Spleen (tissue), 11 donors: Measurements from ENCODE around the gene TRPM2. TPM values are rescaled to one million over a fixed set of nuclear protein-coding genes. Genes with fewer than 3 reads are reported as not detected.

Experiments used
- DNase-seq: peaks from one replicate; pipeline ENCODE4 v3.0.0-alpha.2; 2020
- H3K27ac ChIP-seq, 8 donors: fragments of 200-600 bp; sonication (generic) in 7 of 8; 1 replicate in 4 of 8; 2 replicates in 4 of 8; pipeline versions ENCODE4 v1.5.0 to v1.8.0; 2016 to 2021; ENCODE audit warnings: inconsistent platforms in 4 of 8, mild to moderate bottlenecking in 4 of 8, moderate library complexity in 1 of 8
- H3K27me3 ChIP-seq, 7 donors: fragments of 200-600 bp; sonication (generic) in 6 of 7; replicated peaks in 1 of 7; 1 replicate in 4 of 7; 2 replicates in 3 of 7; pipeline versions ENCODE4 v1.5.0 to v1.8.0; 2016 to 2021; ENCODE audit warnings: inconsistent platforms in 3 of 7, mild to moderate bottlenecking in 1 of 7
- H3K36me3 ChIP-seq, 6 donors: fragments of 200-600 bp; sonication (generic) in 5 of 6; 1 replicate in 4 of 6; 2 replicates in 2 of 6; pipeline versions ENCODE4 v1.5.0 to v1.8.0; 2016 to 2021; ENCODE audit warnings: inconsistent platforms in 2 of 6
- H3K4me1 ChIP-seq, 6 donors: fragments of 200-600 bp; sonication (generic) in 5 of 6; 1 replicate in 3 of 6; 2 replicates in 3 of 6; pipeline versions ENCODE4 v1.5.0 to v1.8.0; 2016 to 2021; ENCODE audit warnings: inconsistent platforms in 3 of 6
- H3K4me3 ChIP-seq, 8 donors: fragments of 200-600 bp; sonication (generic) in 7 of 8; 1 replicate in 4 of 8; 2 replicates in 4 of 8; pipeline versions ENCODE4 v1.5.0 to v1.8.0; 2016 to 2021; ENCODE audit warnings: inconsistent platforms in 4 of 8, mild to moderate bottlenecking in 4 of 8, moderate library complexity in 2 of 8
- H3K9me3 ChIP-seq, 8 donors: fragments of 200-600 bp; sonication (generic) in 7 of 8; 1 replicate in 4 of 8; 2 replicates in 4 of 8; pipeline versions ENCODE4 v1.5.0 to v1.8.0; 2016 to 2021; ENCODE audit warnings: inconsistent platforms in 4 of 8
- POLR2A ChIP-seq, 3 donors: fragments of 450-650 bp; IDR thresholded peaks; one replicate each; pipeline ENCODE4 v1.5.1; 2017; ENCODE audit warnings: antibody characterized with exemption in 3 of 3, mild to moderate bottlenecking in 1 of 3
- POLR2AphosphoS5 ChIP-seq, 3 donors: sonication (generic); formaldehyde crosslinking; IDR thresholded peaks; one replicate each; pipeline ENCODE4 v1.5.1; 2017; ENCODE audit warnings: antibody characterized with exemption in 3 of 3
- WGBS, 5 donors: extraction: QIAGEN DNeasy Blood & Tissue Kit in 3 of 5; methylation state at CpG; one replicate each; pipeline versions ENCODE4 v1.1.5 to v1.1.7; 2013 to 2018; 5-methylcytosine and 5-hydroxymethylcytosine counted together
- intact Hi-C: fragments of 100-400 bp; cut with DNase I; formaldehyde crosslinking; loops from one replicate; pipeline ENCODE4 v1.15.0; 2023; ENCODE audit warnings: low total_unique reads
- polyA plus RNA-seq, 3 donors: library from polyadenylated mRNA; stranded (reverse); fragments of 200-250 nt; gene quantifications; one replicate each; pipeline ENCODE4 v1.2.1, GENCODE V29; 2013
- total RNA-seq, 7 donors: library from RNA; depleted of rRNA in 3 of 7; stranded (reverse); fragments of >200 nt in 3 of 7; fragmentation: NEBNext Ultra II Directional in 4 of 7; extraction: Animal tissue kit (Norgen Biotek cat#: 25700) in 4 of 7; gene quantifications; one replicate each; pipeline versions ENCODE4 v1.1.0 to v1.2.1, GENCODE V29; 2016 to 2021
- TF ChIP-seq, protein P1 (sequence below), 11 experiments: fragments of 200-600 bp in 7 of 11; fragments of 450-650 bp in 4 of 11; sonication (generic) in 4 of 11; IDR thresholded peaks in 8 of 11; conservative IDR thresholded peaks in 3 of 11; 1 replicate in 7 of 11; 2 replicates in 4 of 11; pipeline versions ENCODE4 v1.4.0 to v1.8.0; 2016 to 2021; ENCODE audit warnings: antibody characterized with exemption in 11 of 11, inconsistent platforms in 4 of 11, mild to moderate bottlenecking in 1 of 11
- donor health status: healthy with polysubstance abuse.
- donor health status: DM: no; HTN: no; CAD: no; lungs with moderate emphysema.
- donor health status: DM: no; HTN: no; CAD: no.
- donor health status: Bipolar disorder and iron deficiency.
- donor health status: healthy.
- donor health status: DM: no; HTN: no; CAD: no.
- donor health status: DM: yes; HTN: yes; CAD: no.

TRPM2 gene
- total and polyA plus RNA-seq, 10 donors, result 10.4 to 44.1 (median 23.3) TPM

DNA sequence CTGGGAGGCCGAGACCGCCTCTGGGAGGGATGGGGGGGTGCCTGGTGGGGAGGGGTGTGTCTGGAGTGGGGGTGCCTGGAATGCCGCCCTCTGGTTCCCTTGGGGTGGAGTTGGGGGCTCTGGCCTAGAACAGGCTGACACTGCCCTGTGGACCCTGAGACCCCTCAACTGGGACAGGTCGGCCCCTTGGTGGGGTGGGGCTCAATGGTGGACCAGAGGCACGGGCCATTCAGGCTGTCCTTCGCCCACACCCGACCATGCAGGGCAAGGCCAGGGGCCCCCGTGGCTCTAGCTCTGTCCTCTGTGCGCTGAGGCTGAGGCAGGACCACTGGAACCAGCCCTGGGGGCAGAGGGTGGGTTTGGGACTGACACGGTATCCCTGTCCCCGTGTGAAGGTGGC lies 38.9 kb upstream of the TRPM2 start:
- TF ChIP-seq POLR2A (IDR thresholded peaks at IDR 0.05), result no peak
- TF ChIP-seq, protein P1, sequence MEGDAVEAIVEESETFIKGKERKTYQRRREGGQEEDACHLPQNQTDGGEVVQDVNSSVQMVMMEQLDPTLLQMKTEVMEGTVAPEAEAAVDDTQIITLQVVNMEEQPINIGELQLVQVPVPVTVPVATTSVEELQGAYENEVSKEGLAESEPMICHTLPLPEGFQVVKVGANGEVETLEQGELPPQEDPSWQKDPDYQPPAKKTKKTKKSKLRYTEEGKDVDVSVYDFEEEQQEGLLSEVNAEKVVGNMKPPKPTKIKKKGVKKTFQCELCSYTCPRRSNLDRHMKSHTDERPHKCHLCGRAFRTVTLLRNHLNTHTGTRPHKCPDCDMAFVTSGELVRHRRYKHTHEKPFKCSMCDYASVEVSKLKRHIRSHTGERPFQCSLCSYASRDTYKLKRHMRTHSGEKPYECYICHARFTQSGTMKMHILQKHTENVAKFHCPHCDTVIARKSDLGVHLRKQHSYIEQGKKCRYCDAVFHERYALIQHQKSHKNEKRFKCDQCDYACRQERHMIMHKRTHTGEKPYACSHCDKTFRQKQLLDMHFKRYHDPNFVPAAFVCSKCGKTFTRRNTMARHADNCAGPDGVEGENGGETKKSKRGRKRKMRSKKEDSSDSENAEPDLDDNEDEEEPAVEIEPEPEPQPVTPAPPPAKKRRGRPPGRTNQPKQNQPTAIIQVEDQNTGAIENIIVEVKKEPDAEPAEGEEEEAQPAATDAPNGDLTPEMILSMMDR (IDR thresholded peaks at IDR 0.05 in 8 of 11, conservative IDR thresholded peaks at IDR 0.05 in 3 of 11), result no peak
- no peak for TF ChIP-seq POLR2AphosphoS5 (IDR thresholded peaks at IDR 0.05)
- H3K27me3 ChIP-seq, result no peaks in the 10 kb centered on the region
- H3K4me3 ChIP-seq, result no peak overlapping the region
- intact Hi-C loops, result no loop called here
- H3K36me3 ChIP-seq, result peaks cover 2 to 100% (median 87%) of the 10 kb centered on the region in 6 donors
- no peaks in the 10 kb centered on the region for H3K9me3 ChIP-seq
- peak overlapping the region in 1 of 8 donors; percentile 14 for H3K27ac ChIP-seq
- WGBS, 5 donors, result 75 to 100% (median 91%) methylated on average over 3 to 11 of the region's 11 CpGs
- DNase-seq, result no peak
- H3K4me1 ChIP-seq, result peaks cover 0 to 6% (median 0%) of the 10 kb centered on the region in 6 donors

DNA sequence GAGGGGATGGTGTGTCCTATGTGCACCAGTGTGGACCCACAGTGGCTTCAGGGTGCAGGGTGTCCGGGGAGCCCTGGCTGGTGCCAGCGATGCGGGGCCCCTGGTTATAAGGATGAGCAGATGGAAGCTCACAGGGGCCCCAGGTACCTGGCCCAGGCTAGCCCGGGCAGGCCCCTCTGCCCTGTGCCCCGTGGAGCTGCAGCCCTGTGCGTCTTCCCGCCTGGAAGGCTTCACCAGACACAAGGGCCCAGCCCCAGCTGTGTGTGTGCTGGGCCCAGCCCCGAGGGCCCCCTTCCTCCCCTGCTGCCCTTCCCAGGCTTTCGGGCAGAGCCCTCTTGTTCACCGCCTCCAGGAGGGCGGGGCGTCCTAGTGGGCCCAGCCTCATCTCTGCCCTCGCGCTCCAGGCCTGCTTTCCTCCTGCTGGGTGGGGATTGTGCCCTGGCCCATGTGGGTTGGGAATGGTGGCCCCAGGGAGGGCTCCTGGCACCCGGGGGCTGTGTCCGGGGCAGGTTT lies 37.7 kb upstream of the TRPM2 start:
- no peak for DNase-seq
- intact Hi-C loops, result no loop called here
- 87 to 98% (median 94%) methylated on average over 6 to 16 of the region's 16 CpGs for WGBS, 5 donors
- H3K36me3 ChIP-seq, result peaks cover 2 to 100% (median 90%) of the 10 kb centered on the region in 6 donors
- TF ChIP-seq POLR2AphosphoS5 (IDR thresholded peaks at IDR 0.05), result no peak
- TF ChIP-seq, protein P1 (IDR thresholded peaks at IDR 0.05 in 8 of 11, conservative IDR thresholded peaks at IDR 0.05 in 3 of 11), result no peak
- TF ChIP-seq POLR2A (IDR thresholded peaks at IDR 0.05), result no peak
- H3K27me3 ChIP-seq, result no peaks in the 10 kb centered on the region
- no peaks in the 10 kb centered on the region for H3K9me3 ChIP-seq
- no peak overlapping the region for H3K4me3 ChIP-seq
- H3K4me1 ChIP-seq, result peaks cover 0 to 6% (median 0%) of the 10 kb centered on the region in 6 donors
- H3K27ac ChIP-seq, result peak overlapping the region in 1 of 8 donors; percentile 14

DNA sequence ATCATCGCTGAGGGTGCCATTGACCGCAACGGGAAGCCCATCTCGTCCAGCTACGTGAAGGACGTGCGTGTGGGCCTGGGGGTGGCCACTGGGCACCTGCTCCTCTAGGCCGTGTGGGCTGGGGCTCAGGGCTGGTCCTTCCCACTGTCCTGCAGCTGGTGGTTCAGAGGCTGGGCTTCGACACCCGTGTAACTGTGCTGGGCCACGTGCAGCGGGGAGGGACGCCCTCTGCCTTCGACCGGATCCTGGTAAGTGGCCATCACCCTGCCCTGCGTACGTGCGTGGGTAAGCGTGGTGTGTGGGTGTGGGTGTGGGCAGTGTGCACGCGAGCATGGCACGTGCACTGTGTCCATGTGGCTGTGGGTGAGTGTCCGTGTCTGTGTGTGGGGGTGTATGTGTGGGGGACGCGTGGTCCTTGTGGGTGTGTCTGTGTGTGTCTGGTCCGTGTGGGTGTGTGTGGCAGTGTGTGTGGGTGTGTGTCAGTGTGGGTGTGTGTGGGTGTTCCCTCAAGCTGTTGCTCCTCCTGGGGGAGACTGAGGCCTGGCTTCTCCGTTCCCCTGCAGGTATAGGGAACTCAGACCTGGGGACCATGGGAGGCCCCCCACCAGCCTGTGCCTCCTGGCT lies 37.0 kb upstream of the TRPM2 start:
- Histone ChIP-seq H3K9me3 (no peaks in the 10 kb centered on the region), H3K4me1 (peaks cover 0 to 6% (median 0%) of the 10 kb centered on the region in 6 donors), H3K27me3 (no peaks in the 10 kb centered on the region), H3K36me3 (peaks cover 2 to 100% (median 88%) of the 10 kb centered on the region in 6 donors), H3K4me3 (no peak overlapping the region), H3K27ac (no peak overlapping the region)
- no peak for TF ChIP-seq POLR2A (IDR thresholded peaks at IDR 0.05)
- peak in 1 of 3 donors; percentile 23 for TF ChIP-seq POLR2AphosphoS5 (IDR thresholded peaks at IDR 0.05)
- WGBS, 5 donors, result 91 to 94% (median 93%) methylated on average over 13 to 27 of the region's 27 CpGs
- no peak for DNase-seq
- intact Hi-C loops, result no loop called here

DNA sequence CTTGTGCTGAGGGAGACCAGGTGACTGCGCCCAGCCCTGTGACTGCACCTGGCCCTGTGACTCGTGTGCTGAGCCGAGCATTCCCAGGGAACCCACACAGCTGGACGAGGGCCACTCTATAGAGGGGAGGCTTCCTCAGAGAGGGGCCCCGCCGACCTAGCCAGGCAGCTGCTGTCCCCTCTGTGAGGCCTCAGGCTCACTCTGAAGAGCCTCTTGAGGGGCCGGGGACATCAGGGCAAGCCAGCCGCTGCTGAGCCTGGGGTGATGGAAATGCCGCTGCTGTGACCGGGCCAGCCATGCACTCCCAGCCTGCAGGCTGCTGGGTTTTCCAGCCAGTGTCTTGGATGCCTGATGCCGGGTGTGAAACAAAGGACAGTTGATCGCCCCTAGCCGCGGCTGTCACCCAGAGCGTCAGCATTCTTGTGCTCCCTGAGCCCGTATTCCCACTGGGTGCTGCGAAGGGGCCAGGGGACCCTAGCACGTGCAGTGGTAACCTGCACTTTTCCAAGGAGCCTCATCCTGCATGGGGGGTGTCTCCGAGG lies 36.1 kb upstream of the TRPM2 start:
- intact Hi-C loops, result no loop called here
- peaks cover 2 to 100% (median 88%) of the 10 kb centered on the region in 6 donors for H3K36me3 ChIP-seq
- H3K27me3 ChIP-seq, result no peaks in the 10 kb centered on the region
- no peak overlapping the region for H3K4me3 ChIP-seq
- H3K4me1 ChIP-seq, result peaks cover 0 to 6% (median 0%) of the 10 kb centered on the region in 6 donors
- H3K9me3 ChIP-seq, result no peaks in the 10 kb centered on the region
- H3K27ac ChIP-seq, result no peak overlapping the region
- no peak for DNase-seq
- peak in 1 of 3 donors; percentile 16 for TF ChIP-seq POLR2AphosphoS5 (IDR thresholded peaks at IDR 0.05)
- TF ChIP-seq, protein P1 (IDR thresholded peaks at IDR 0.05 in 8 of 11, conservative IDR thresholded peaks at IDR 0.05 in 3 of 11), result no peak
- WGBS, 5 donors, result 93 to 100% (median 98%) methylated on average over 1 to 19 of the region's 19 CpGs
